ENCODE results near the gene MORN4. TPM values are rescaled to one million over a fixed set of nuclear protein-coding genes. Genes with fewer than 3 reads are reported as not detected.
"Not testable (repeated sequence)": the region's sequence is repeated elsewhere in the genome, so short reads cannot be mapped to it uniquely, and the experiment has no call there.

The MORN4 gene
- total RNA-seq, 1 donor from 2014 or later: 5.4 TPM

DNA sequence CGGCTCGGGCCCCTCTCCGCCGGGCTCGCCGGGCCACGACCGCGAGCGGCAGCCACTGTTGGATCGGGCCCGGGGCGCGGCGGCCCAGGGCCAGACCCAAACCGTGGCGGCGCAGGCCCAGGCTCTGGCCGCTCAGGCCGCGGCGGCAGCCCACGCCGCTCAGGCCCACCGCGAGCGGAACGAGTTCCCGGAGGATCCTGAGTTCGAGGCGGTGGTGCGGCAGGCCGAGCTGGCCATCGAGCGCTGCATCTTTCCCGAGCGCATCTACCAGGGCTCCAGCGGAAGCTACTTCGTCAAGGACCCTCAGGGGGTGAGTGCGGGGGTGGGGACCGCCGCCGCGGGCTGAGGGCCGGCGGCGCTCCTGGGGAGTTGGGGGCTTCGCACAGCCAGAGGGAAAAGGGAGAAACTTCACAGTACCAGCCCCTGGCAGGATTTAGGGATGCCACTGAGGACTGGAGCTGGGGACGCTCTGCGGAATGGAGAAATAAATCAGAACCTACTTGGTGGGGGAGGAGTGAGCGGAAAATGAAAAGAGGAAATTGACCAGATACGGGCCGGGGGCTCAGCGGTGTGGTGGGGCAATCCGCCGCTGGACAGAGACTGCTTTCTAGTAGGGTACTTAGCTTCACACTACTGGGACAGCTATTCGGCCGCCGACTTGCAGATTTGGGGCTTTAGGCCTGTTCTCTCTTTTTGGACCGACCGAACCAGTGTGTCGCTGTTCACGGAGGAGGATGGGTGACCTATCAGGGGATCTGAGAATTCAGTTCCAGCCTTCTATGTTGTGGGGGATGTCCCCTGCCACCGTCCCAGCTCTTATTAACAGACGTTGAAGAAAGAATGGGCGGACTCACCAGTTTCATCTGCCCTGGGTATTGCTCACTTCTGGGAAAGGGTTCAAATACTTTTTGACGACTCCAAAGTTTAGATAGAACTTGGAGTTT is 7.8 kb upstream of the MORN4 start:
- DNase-seq: no peak

GRCh38 chr10:97640174-97640867 is 7.0 kb upstream of the MORN4 start, which contains the start of gene PI4K2A:
TSS of gene PI4K2A (plus strand) at chr10:97640671. CDS start at chr10:97640743, 72 bp downstream.
- DNase-seq: peak; percentile 98

DNA sequence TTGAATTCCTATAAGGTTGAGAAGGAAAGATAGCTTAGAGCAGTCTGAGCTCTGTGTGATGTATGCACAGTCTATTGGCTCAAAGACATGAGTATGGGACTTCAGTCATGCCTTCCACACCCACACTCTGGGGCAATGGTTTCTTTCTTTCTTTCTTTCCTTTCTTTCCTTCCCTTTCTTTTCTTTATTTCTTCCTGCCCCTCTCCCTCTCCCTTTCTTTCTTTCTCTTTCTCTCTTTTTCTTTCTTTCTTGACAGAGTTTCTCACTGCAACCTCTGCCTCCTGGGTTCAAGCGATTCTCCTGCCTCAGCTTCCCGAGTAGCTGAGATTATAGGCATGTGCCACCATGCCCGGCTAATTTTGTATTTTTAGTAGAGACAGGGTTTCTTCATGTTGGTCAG is 5.8 kb upstream of the MORN4 start:
- not testable (repeated sequence) for DNase-seq

DNA sequence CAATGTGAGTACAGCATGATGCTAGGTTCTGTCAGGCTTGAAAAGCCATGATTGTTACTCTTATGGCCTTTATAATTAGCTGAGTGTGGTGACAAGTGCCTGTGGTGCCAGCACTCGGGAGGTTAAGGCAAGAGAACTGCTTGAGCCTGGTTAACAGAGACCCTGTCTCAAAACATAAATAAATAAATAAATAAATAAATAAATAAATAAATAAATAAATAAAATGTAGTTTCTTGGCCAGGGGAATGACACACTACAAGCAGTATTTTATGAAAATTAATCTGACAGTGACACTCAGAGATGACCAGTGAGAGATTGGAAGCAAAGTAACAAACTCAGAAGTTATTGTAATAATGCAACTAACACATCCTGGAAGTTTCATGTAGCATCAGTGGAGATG is 2.3 kb upstream of the MORN4 start:
- DNase-seq: no peak

DNA sequence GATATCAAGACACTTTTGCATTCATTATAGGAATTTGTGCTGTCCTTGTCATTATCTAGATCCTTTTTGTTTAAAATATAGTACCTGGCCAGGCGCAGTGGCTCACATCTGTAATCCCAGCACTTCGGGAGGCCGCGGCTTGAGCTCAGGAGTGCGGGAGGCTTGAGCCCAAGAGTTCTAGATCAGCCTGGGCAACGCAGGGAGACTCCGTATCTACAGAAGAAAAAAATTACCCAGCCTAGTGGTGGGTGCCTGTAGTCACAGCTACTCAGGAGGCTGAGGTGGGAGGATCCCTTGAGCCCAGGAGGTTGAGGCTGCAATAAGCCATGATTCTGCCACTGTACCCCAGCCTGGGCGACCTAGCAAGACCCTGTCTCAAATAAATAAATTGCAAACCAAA is 621 bp upstream of the MORN4 start:
- no peak for DNase-seq

GRCh38 chr10:97631098-97631497 is 2.2 kb downstream of the MORN4 start:
- no peak for DNase-seq

GRCh38 chr10:97629289-97629688 is 4.0 kb downstream of the MORN4 start:
- DNase-seq: no peak

GRCh38 chr10:97628228-97628627 is 5.1 kb downstream of the MORN4 start:
- DNase-seq: no peak

DNA sequence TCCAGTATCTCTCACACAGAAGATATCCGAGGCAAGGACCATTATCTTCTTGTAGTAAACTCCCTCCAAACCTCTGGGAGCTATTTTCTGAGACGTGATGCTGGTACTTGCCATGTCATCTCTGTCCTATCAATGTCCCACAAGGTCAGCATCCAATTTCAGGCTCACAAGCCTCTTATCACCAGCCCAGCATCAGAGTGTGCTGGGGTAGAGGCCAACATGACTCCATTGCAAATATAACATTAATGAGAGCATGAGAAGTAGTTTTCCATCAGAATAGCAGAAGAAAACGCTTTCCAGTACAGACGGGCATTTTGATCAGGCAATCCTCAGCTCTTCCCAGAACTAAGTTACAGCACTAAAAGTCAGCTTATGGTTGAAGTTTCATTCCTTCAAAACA is 5.6 kb downstream of the MORN4 start:
- no peak for DNase-seq

DNA sequence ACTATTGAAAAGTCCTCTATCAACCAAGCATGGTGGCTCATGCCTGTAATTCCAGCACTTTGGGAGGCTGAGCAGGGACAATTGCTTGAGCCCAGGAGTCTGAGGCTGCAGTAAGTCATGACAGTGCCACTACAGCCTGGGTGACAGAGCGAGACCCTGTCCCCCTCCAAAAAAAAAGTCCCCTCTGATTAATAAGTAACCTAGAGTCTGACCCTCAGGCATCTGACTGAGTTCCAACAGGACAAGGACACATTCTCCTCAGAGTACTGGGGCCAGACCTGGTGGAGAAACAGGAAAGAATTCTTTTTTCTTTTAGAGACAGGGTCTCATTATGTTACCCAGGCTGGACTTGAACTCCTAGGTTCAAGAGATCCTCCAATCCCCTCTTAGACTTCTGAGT is 10.0 kb downstream of the MORN4 start:
- no peak for DNase-seq

DNA sequence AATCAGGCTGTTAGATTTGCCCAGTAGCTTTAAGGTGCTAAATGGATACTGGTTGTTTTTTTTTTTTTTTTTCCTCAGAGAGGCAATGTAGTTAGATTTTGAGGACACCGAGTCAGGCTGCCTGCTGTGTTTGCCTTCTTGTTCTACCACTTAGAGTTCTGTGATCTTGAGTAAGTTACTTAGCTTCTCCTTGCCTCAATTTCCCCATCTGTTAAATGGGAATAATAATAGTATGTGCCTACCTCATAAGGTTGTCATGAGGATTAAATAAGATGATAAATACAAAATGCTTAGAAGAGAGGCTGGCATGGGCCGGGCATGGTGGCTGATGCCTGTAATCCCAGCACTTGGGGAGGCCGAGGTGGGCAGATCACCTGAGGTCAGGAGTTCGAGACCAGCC is 14.6 kb downstream of the MORN4 start:
- no peak for DNase-seq

DNA sequence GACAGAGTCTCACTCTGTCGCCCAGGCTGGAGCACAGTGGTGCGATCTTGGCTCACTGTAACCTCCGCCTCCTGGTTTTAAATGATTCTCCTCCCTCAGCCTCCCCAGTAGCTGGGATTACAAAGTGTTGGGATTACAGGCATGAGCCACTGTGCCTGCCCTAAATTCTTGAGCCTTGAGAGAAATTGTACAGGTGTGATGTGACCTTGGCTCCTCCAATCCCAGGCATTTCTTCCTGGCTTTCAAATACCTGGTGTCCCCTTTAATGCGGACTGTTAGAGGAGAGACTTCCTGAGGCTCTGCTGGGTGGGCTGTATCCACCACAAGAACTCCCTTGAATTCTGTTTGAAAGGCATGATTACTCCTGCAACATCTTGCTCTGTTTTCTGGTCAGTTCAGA is 15.0 kb downstream of the MORN4 start:
- no peak for DNase-seq

DNA sequence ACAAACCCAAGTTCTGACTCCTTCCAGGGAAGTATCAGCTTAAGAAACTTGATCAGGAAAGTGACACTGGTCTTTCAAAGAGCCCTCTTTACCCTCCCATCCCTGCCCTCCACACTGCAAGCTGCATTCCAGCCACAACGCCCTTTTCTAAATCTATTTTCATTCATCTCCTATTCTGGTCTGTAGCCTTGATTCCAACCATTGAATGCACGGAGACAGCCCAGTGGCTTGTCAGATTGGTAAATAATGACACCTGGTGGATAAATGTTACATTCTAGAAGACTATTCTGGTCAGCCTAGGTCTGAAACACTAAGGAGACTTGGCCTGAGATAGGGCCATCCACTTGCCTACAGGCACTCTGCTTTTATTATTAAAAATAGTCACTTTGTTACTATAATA is 20.9 kb downstream of the MORN4 start:
- no peak for DNase-seq

DNA sequence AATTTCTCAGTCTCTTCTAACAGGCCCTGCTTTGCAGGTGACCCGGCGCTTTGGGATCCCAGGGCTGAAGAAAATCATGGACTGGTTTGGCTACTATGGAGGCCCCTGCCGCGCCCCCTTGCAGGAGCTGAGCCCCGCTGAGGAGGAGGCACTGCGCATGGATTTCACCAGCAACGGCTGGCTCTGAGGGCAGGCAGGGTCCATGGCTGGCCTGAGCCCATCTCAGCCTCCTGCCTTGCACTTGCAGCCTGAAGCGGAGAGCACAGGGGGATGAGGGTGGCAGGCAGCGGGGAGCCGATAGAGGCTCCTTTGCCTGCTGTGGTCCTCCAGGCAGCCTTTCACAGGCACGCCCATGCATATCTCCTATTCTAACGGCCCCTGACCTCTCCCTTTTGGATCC is 21.8 kb downstream of the MORN4 start:
- no peak for DNase-seq

- DNase-seq: no peak
Observed at GRCh38 chr10:97608991-97609561, 24.2 kb downstream of the MORN4 start.

DNA sequence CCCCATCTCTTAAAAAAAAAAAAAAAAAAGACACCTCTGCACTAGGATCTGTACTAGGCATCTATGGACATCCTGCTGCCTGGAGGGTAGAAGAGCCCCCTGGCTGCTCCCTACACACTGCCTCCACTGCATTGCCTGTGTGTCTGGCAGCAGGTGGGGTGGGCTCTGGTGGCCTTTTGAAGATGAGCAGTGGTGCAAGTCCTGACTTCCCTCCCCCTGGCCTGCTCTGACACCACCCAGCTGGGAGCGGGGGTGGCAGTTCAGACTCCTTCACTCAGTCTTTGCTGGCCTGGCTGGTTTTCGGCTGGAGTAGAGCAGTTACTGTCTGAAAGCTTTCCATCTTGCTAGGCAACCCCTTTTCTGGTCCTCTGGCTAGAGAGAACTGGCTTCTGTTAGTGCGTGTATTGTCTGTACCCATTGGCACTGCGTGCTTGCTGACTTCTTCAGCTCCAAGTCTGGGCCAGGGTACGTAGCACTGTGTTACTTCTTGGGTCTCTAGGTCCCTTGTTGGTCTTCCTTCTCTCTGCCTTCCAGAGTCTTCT is 26.1 kb downstream of the MORN4 start:
- no peak for DNase-seq

DNA sequence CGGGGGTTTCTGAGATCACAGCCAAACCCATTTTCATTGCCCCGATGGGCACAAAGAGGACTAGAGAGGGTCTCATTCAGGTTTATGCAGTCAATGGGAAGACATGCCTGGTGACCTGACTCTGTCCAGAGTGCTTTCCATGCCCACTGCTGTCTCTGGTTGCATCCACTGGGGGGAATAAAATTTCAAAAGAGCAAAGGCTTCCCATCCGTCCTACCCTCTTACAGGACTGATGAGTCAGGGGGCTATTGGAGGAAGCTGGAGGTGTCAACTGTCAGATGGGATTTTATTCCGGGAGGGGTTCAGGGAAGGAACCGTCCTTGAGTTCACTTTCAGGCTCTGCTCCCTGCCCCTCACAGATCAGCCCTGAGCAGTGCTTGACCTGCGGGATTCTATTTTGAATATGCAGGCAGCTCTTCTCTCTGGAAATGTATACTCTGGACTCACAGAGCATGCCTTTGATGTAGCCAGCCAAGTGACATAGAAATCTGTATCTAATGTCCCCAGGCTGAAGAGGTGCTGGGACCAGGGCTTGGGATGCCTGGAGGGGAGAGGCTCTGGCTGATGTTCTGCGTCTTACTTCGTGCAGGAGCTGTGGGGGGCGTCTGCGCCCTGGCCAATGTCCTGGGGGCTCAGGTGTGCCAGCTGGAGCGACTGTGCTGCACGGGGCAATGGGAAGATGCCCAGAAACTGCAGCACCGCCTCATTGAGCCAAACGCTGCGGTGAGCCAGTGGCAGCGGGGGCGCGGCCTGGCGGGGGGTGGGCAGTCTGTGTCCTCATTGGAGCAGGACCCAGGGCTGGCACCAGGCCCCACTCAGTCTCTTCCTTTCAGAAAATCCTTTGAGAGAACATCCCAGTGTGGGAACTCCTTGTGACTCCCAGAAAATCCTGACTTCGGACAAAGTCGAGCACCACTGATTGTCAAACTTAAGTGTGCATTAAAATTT is 31.8 kb downstream of the MORN4 start:
- no peak for DNase-seq

GRCh38 chr10:97600616-97601015 is 32.7 kb downstream of the MORN4 start:
- no peak for DNase-seq

GRCh38 chr10:97599272-97599619 is 34.1 kb downstream of the MORN4 start:
- DNase-seq: no peak

DNA sequence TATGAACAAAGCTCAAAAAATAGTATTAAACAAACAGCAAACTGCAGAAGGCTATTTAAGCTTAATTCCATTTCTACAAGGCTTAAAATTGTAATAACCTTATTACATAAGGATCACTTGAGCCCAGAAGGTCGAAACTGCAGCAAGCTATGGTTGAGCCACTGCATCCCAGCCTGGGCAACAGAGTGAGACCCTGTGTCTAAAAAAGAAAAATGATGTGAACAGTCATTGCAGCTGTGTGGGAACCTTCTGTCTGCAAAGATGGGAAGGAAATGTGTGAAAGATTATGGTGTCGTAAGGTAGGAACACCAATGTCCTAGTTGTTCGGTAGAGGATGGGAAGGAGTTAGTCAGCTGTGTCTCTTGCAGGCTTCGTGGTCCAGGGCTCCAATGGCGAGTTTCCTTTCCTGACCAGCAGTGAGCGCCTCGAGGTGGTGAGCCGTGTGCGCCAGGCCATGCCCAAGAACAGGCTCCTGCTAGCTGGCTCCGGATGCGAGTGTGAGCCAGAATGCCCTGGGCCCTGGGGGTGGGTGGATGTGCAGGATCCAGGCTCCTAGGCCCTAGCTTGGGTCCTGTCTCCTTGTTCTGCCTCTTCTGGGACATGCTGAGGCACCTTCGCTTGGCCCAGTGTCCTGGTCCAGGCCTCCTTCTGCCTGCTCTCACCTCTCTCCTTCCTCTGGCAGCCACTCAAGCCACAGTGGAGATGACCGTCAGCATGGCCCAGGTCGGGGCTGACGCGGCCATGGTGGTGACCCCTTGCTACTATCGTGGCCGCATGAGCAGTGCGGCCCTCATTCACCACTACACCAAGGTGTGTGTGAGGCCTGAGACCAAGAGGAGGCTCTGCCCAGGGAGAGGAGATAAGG is 34.7 kb downstream of the MORN4 start:
- no peak for DNase-seq

GRCh38 chr10:97597778-97598177 is 35.5 kb downstream of the MORN4 start:
- no peak for DNase-seq

Data from skin of body (tissue), 2 donors.